ENCODE data around the gene KAZN. TPM values are rescaled to one million over a fixed set of nuclear protein-coding genes. Genes with fewer than 3 reads are reported as not detected.

Gene KAZN
- total and polyA plus RNA-seq, 9 donors: 5.1 to 17.4 (median 14.3) TPM

DNA sequence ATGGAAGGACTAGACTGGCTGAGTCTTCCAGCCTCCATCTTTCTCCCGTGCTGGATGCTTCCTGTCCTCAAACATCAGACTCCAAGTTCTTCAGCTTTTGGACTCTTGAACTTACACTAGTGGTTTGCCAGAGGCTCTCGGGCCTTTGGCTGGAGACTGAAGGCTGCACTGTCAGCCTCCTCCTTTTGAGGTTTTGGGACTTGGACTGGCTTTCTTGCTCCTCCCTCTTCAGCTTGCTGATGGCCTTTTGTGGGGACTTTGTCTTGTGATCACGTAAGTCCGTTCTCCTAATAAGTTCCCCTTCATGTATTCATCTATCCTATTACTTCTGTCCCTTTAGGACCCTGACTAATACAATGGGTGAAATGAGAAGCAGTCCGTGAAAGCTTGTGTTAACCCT is 196.4 kb downstream of the KAZN start:
- Histone ChIP-seq H3K36me3 (ENCODE audit: control insufficient read depth, insufficient read depth, low read length) (no peaks in the 10 kb centered on the region), H3K27ac (ENCODE audit: low read length) (no peak overlapping the region), H3K4me1 (ENCODE audit: control insufficient read depth, insufficient read depth, low read length) (peaks cover 3% of the 10 kb centered on the region), H3K9me3 (replicated peaks; ENCODE audit: control insufficient read depth, low read depth, low read length) (no peaks in the 10 kb centered on the region), H3K4me3 (ENCODE audit: low read length) (no peak overlapping the region), H3K27me3 (ENCODE audit: control insufficient read depth, insufficient read depth, low read length) (no peaks in the 10 kb centered on the region)
- WGBS (ENCODE audit: insufficient coverage): 17% methylated on average over 2 of the region's 5 CpGs
- DNase-seq: peak; percentile 80

DNA sequence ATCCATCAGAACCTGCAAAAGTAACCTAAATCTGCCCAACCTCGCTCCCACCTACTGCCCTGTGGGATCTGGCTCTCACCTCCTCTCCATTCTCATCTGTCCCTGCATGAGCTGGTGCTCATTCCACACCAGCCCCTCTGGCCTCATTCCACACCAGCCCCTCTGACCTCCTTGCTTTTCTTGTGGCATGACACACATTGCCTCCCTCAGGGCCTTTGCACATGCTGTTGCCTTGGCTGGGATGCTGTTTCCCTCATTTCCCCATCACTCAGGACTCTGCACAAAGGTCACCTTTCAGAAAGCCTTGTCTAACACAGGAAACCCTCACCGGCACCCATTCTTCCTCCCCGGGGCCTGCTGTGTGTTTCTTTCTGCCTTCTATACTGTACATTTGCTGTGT is 197.1 kb downstream of the KAZN start:
- Histone ChIP-seq H3K36me3 (ENCODE audit: control insufficient read depth, insufficient read depth, low read length) (no peaks in the 10 kb centered on the region), H3K27me3 (ENCODE audit: control insufficient read depth, insufficient read depth, low read length) (no peaks in the 10 kb centered on the region), H3K9me3 (replicated peaks; ENCODE audit: control insufficient read depth, low read depth, low read length) (no peaks in the 10 kb centered on the region), H3K4me1 (ENCODE audit: control insufficient read depth, insufficient read depth, low read length) (peaks cover 3% of the 10 kb centered on the region), H3K27ac (ENCODE audit: low read length) (no peak overlapping the region), H3K4me3 (ENCODE audit: low read length) (no peak overlapping the region)
- no peak for DNase-seq
- 91% methylated on average over 1 of the region's 3 CpGs for WGBS (ENCODE audit: insufficient coverage)

DNA sequence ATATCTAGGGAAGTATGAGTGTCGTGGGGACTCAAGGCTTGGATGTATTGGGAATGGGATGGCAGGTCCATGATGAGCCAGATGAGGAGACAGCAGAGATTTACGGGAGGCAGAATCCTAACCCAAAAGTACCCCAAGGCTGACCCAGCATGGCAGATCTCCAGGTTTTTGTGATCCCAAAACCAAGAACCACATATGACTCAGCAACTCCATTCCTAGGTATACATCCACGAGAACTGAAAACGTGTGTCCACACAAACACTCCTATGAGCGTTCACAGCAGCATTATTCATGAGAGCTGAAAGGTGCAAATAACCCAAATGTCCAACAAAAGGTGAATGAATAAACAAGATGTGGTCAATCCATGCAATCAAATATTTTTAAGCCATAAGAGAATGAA is 201.5 kb downstream of the KAZN start:
- Histone ChIP-seq H3K4me3 (ENCODE audit: low read length) (no peak overlapping the region), H3K27ac (ENCODE audit: low read length) (no peak overlapping the region), H3K4me1 (ENCODE audit: control insufficient read depth, insufficient read depth, low read length) (no peaks in the 10 kb centered on the region), H3K36me3 (ENCODE audit: control insufficient read depth, insufficient read depth, low read length) (no peaks in the 10 kb centered on the region), H3K27me3 (ENCODE audit: control insufficient read depth, insufficient read depth, low read length) (no peaks in the 10 kb centered on the region), H3K9me3 (replicated peaks; ENCODE audit: control insufficient read depth, low read depth, low read length) (no peaks in the 10 kb centered on the region)
- 60% methylated on average over 1 of the region's 5 CpGs for WGBS (ENCODE audit: insufficient coverage)
- no peak for DNase-seq

- H3K4me3 ChIP-seq (ENCODE audit: low read length): no peak overlapping the region
- no peaks in the 10 kb centered on the region for H3K4me1 ChIP-seq (ENCODE audit: control insufficient read depth, insufficient read depth, low read length)
- no peaks in the 10 kb centered on the region for H3K27me3 ChIP-seq (ENCODE audit: control insufficient read depth, insufficient read depth, low read length)
- DNase-seq: no peak
- no peak overlapping the region for H3K27ac ChIP-seq (ENCODE audit: low read length)
- H3K9me3 ChIP-seq (replicated peaks; ENCODE audit: control insufficient read depth, low read depth, low read length): no peaks in the 10 kb centered on the region
- H3K36me3 ChIP-seq (ENCODE audit: control insufficient read depth, insufficient read depth, low read length): no peaks in the 10 kb centered on the region
- 65% methylated on average over 5 of the region's 9 CpGs for WGBS (ENCODE audit: insufficient coverage)
These were observed 202.1 kb downstream of the KAZN start for GRCh38 chr1:14800500-14801076.

DNA sequence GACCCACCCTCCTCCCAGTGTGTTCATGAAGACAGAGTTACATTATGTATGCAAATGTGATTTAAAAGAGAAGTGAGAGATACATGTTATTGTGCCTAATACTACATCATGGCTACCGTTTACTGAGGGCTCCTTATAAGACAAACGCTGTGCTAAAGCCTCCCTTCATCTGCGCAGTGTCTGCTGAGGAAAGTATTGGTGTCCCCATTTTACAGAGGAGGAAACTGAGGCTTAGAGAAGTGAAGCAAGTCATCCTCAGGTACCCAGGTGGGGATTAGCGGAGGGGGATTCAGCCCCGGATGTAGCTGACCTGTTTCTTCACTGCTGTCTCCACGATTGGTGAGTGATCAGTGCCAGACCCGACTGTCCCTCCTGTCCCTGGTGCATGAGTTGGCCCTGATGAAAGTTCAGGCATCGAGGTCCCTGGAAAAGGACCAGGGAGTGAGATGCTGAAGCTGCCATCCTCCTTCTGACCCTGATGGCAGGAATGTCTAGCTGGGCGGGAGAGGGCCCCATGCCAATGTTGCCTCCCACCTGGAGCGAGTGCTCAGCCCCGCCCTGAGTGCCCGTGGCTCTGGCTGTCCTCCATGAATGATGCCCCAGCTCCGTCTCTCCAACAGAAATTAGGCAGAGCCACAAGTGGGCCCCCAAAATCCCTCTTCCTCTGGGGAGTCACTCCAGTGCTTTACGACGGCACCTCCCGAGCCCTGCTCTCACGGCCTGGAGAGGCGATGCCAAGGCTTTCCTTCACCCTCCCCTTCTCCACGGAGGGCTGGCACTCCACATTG is 204.7 kb downstream of the KAZN start:
- Histone ChIP-seq H3K27ac (ENCODE audit: low read length) (no peak overlapping the region), H3K27me3 (ENCODE audit: control insufficient read depth, insufficient read depth, low read length) (no peaks in the 10 kb centered on the region), H3K4me3 (ENCODE audit: low read length) (no peak overlapping the region), H3K4me1 (ENCODE audit: control insufficient read depth, insufficient read depth, low read length) (no peaks in the 10 kb centered on the region), H3K36me3 (ENCODE audit: control insufficient read depth, insufficient read depth, low read length) (no peaks in the 10 kb centered on the region), H3K9me3 (replicated peaks; ENCODE audit: control insufficient read depth, low read depth, low read length) (peaks cover 17% of the 10 kb centered on the region)
- DNase-seq: no peak
- WGBS (ENCODE audit: insufficient coverage): 80% methylated on average over 17 of the region's 19 CpGs

GRCh38 chr1:14804626-14805025 is 206.1 kb downstream of the KAZN start:
- Histone ChIP-seq H3K27me3 (ENCODE audit: control insufficient read depth, insufficient read depth, low read length) (no peaks in the 10 kb centered on the region), H3K36me3 (ENCODE audit: control insufficient read depth, insufficient read depth, low read length) (no peaks in the 10 kb centered on the region), H3K9me3 (replicated peaks; ENCODE audit: control insufficient read depth, low read depth, low read length) (peaks cover 17% of the 10 kb centered on the region), H3K4me3 (ENCODE audit: low read length) (no peak overlapping the region), H3K4me1 (ENCODE audit: control insufficient read depth, insufficient read depth, low read length) (no peaks in the 10 kb centered on the region), H3K27ac (ENCODE audit: low read length) (no peak overlapping the region)
- DNase-seq: no peak
- WGBS (ENCODE audit: insufficient coverage): 46% methylated on average over 2 of the region's 5 CpGs

GRCh38 chr1:14806772-14807171 is 208.3 kb downstream of the KAZN start:
- Histone ChIP-seq H3K27ac (ENCODE audit: low read length) (no peak overlapping the region), H3K36me3 (ENCODE audit: control insufficient read depth, insufficient read depth, low read length) (no peaks in the 10 kb centered on the region), H3K4me1 (ENCODE audit: control insufficient read depth, insufficient read depth, low read length) (no peaks in the 10 kb centered on the region), H3K27me3 (ENCODE audit: control insufficient read depth, insufficient read depth, low read length) (no peaks in the 10 kb centered on the region), H3K4me3 (ENCODE audit: low read length) (no peak overlapping the region), H3K9me3 (replicated peaks; ENCODE audit: control insufficient read depth, low read depth, low read length) (peaks cover 17% of the 10 kb centered on the region)
- no peak for DNase-seq
- 90% methylated on average over 1 of the region's 2 CpGs for WGBS (ENCODE audit: insufficient coverage)

- WGBS (ENCODE audit: insufficient coverage): no CpG with 5 or more reads among the region's 2 CpGs
- no peak overlapping the region for H3K27ac ChIP-seq (ENCODE audit: low read length)
- peaks cover 17% of the 10 kb centered on the region for H3K9me3 ChIP-seq (replicated peaks; ENCODE audit: control insufficient read depth, low read depth, low read length)
These were observed 210.3 kb downstream of the KAZN start for GRCh38 chr1:14808768-14809167.

DNA sequence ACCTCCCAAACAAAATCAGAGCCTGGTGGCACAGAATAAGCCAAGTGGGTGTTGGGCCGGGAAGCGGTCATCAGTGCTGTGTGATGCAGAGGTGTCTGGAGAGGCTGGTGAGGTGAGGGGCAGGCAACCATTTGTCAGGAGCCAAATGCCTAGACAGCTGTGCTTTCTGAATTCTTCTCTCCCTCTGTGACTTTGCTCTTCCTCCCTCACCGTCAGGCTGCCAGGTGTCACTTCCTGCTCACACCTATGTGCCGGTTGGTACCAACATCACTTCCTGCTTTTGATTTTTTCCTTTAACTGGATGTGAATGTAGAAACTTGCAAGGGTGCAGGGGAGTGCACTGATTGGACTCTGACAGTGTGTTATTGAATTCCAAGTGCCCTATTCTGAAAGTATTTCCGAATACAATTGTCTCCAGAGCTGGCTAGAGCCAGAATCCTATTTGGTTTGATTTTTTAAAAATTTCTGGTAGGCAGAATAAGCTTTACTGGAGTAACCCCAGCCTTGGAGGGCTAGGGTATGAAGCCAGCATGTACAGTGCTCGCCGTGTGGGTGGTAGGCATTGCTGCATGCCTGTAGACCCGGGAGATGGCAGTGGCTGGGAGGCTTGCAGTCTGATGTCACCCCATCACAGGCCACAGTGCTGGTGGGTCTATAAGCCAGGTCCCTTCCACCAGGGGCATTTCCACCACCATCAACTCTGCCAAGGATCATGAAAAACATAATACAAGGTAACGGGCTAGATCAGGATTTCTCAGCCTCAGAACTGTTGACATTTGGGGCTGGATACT is 210.9 kb downstream of the KAZN start:
- peaks cover 17% of the 10 kb centered on the region for H3K9me3 ChIP-seq (replicated peaks; ENCODE audit: control insufficient read depth, low read depth, low read length)
- no peak for DNase-seq
- no peaks in the 10 kb centered on the region for H3K36me3 ChIP-seq (ENCODE audit: control insufficient read depth, insufficient read depth, low read length)
- H3K4me1 ChIP-seq (ENCODE audit: control insufficient read depth, insufficient read depth, low read length): no peaks in the 10 kb centered on the region
- WGBS (ENCODE audit: insufficient coverage): 72% methylated on average over 3 of the region's 9 CpGs
- no peak overlapping the region for H3K27ac ChIP-seq (ENCODE audit: low read length)
- no peaks in the 10 kb centered on the region for H3K27me3 ChIP-seq (ENCODE audit: control insufficient read depth, insufficient read depth, low read length)
- H3K4me3 ChIP-seq (ENCODE audit: low read length): no peak overlapping the region

More at GRCh38 chr1:14808768-14809167, 210.3 kb downstream of the KAZN start:
- H3K4me3 ChIP-seq (ENCODE audit: low read length): no peak overlapping the region
- H3K27me3 ChIP-seq (ENCODE audit: control insufficient read depth, insufficient read depth, low read length): no peaks in the 10 kb centered on the region
- no peaks in the 10 kb centered on the region for H3K4me1 ChIP-seq (ENCODE audit: control insufficient read depth, insufficient read depth, low read length)
- H3K36me3 ChIP-seq (ENCODE audit: control insufficient read depth, insufficient read depth, low read length): no peaks in the 10 kb centered on the region
- no peak for DNase-seq
